ENCODE measurements around the gene MTURN.
"Not testable (repeated sequence)": the region's sequence is repeated elsewhere in the genome, so short reads cannot be mapped to it uniquely, and the experiment has no call there.

MTURN gene

DNA sequence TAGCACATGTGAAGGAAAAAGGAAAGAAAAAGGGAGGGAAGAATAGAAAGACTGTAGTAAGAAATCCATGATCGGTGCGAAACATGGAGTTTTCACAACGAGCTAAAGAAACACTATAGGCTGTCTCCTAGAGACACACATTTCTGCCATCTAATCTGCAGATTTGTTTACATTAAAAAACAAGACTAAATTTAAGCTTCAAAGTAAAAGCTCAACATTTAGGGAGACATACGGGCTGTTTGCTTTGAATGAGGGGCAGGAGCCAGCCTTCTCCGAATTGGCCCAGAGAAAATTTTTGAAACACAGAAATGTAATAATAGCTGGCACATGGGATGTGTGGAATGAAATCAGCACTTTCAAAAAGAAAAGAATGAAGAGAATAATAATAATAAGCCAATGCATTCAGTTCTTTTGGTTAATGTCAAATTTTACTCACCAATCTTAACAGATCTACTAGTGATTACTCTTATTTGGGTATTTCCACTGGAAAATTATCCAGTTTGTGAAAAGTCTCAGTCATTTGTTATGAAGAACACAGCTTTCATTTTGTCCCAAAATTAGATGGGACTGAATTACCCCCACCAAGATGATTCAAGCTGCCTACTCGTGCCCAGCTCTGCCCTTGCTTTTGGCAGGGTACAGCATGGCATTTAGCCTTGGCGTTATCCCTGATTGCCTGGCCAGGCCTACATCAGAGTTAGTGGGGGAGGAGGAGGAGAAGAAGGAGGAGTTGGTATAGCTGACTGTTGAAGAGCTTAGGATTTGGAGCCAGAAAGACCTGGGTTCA lies 47.1 kb downstream of the MTURN start:
- DNase-seq, result no peak

GRCh38 chr7:30182814-30183213 lies 48.0 kb downstream of the MTURN start:
- DNase-seq, result no peak

DNA sequence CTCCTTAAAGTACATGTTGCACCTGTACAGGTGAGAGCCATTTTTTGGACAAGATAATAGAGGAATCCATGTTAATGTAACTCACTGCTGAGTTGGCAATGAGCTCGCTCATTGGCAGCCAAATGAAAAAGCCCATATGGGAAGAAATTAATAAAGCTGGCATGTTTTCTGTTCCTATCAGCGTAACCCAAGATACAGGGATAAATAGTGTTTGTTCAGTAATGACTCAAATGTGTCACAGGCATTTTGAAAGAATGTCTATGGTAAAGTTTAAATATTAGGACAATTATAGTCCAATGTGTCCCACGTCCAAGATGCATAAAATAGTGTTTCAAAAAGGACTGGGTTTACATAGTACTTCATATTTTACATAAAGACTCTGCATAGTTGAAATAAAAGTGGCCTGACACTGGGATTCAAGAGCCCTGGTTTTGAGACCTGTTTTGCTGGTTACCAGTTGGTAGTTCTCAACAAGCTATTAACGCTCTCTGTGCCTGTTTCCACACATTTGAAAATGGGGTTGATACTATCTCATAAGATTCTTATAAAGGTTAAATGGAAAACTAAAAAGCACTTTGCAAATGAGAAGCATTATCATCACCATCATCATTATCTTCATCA lies 49.1 kb downstream of the MTURN start:
- DNase-seq, result no peak

- no peak for DNase-seq
These were observed 50.2 kb downstream of the MTURN start for GRCh38 chr7:30184791-30185487.

- no peak for DNase-seq
These were observed 50.7 kb downstream of the MTURN start for GRCh38 chr7:30185496-30185895.

DNA sequence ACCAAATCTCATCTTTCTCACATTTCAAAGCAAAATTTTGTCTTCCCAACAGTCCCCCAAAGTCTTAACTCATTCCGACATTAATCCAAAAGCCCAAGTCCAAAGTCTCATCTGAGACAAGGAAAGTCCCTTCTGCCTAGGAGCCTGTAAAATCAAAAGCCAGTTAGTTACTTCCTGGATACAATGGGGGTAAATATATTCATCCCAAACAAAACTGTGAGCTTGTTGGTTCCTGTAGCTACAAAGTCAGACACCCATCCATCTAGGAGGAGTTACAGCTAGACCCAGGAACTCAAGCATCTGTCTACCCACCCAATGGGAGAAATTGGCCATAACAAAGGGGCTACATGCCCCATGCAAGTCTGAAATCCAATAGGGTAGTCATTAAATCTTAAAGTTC lies 51.9 kb downstream of the MTURN start:
- no peak for DNase-seq

DNA sequence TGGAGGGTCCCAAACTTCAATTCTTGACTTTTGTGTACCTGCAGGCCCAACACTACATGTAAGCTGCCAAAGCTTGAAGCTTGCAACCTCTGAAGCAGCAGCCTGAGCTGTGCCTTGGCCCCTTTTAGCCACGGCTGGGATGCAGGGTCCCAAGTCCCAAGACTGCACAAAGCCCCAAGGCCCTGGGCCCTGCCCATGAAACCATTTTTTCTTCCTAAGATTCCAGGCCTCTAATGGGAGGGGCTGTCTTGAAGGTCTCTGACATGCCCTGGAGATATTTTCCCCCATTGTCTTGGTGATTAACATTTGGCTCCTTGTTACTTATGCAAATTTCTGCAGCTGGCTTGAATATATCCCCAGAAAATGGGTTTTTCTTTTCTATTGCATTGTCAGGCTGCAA lies 52.7 kb downstream of the MTURN start:
- no peak for DNase-seq

GRCh38 chr7:30188381-30188780 lies 53.6 kb downstream of the MTURN start:
- not testable (repeated sequence) for DNase-seq

DNA sequence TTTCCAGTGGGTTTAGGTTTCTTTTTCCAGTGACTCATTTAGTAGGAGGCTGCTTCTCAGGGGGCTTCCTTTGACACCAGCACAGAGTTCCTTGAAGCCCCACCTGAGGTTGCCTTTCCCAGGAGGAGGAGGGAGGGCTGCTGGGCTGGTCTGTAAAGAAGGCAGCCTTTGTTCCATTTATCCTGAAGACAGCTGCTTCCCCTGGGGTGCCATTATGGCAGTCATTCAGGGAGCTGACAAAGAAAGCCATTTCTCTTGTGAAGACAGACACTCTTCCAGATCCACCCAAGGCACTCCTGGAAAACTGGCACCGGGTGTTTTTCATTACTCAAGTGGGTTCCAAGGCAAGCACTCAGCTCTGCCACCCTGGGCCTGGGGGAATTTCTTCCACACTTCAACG lies 54.0 kb downstream of the MTURN start:
- DNase-seq, result no peak

DNA sequence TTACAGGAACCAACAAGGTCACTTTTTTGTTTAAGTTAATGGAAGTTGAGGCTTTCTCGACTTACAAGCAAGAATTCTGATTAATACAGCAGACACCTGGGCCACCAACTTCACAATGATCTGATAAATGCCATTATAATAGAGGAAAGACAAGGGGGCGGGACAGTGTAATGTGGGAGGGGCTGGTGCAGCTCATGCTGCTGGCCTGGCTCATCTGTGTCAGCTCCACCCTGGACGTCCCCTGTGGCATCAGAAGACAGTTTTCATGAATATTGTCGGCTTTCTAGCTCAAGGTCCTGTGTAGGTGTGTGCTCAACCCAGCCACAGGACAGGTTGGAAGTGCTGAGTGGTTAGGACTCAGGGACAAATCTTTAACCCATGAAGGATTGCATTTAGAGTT lies 57.0 kb downstream of the MTURN start:
- no peak for DNase-seq

DNA sequence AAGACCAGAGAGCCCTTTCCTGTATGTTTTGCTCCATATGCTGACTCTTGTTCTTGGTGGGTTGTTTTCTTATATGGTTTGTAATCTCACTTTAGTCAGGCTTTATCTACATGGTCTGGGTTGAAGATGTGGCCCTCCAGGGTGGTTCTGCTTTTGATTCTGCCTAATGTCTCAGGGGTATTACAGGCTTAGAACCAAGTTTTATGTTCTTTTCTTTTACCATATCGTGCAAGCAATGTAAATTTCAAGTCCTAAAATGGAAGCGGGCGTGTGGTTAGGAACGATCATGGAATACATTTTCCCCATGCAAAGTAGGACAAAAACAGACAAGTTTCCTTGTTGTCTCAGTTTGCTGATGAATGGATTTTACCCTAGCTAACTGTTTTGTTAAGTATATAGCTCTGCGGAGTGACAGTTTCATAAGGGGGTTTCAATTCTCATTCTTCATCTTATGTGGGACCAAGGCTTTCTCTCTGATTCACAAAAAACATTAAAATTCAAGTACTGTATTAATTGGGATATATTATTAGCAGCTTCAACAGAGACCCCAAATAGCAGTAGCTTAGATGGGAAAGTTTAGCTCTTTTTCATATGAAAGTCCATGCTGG lies 58.7 kb downstream of the MTURN start:
- DNase-seq, result no peak

GRCh38 chr7:30196408-30196807 lies 61.6 kb downstream of the MTURN start:
- no peak for DNase-seq

GRCh38 chr7:30197438-30197837 lies 62.7 kb downstream of the MTURN start:
- DNase-seq, result no peak

DNA sequence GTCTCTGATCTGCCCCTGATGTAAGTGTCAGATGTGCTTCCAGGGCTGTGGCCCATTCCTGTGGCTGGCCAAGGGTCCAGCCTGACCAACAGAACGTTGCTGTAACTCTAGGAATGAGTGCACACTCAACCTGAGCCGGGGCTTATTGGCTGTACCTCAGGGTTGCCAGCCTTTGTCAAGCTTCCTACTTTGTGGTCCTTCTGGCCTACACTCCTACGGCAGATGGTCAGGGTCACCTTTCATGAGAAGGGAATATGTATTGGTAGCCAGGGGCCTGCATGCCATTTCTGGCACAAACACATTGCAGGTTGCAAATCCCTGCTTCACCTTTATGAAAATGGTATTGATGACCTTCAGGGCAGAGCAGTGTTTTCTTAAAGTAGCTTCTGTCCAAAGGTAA lies 64.5 kb downstream of the MTURN start:
- DNase-seq, result no peak

GRCh38 chr7:30200591-30200990 lies 65.8 kb downstream of the MTURN start:
- DNase-seq, result no peak

DNA sequence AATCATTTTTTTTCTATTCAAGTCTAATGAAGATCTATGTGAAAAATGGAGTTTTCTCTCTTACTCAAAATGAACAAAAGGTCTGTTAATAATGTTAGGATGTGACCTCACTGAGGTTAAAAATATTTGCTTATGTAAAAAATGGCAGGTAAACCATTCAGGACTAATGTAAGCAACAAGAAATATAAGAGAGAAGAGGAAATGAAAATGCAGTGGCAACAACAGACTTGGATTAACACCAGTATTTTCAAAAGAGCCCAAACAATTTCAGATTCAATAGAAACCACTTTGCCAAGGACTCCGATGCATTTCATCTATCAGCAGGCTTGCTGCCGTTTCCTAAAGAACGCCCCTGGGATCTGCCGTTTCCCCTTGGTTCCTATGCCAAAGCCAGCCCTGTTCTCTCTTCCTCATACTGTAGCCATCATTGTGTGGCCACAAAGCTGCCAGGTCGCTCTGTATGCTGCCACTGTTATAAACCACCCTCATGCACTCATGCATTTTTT lies 66.4 kb downstream of the MTURN start:
- DNase-seq, result no peak

DNA sequence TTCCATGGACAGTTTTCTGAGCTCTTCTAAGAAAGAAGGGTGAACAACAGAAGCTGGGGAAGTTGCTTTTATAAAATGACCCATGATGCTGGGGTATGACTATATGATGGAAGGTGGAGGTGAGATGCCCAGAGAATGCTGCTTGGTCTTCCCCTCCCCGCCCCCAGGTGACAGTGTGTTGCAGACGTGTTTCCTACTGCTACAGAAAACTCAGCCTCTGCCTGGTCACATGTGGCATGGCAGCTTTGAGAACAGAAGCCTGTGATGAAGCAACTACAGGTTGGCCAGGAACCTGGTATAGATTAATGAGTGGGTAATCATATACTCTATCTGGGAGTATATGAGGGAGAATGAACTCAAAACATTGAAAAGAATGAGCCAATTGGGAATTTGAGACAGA lies 67.1 kb downstream of the MTURN start:
- no peak for DNase-seq

- DNase-seq, result no peak
These were observed 67.9 kb downstream of the MTURN start for GRCh38 chr7:30202671-30203070.

- DNase-seq, result no peak
These were observed 71.7 kb downstream of the MTURN start for GRCh38 chr7:30206491-30206890.

DNA sequence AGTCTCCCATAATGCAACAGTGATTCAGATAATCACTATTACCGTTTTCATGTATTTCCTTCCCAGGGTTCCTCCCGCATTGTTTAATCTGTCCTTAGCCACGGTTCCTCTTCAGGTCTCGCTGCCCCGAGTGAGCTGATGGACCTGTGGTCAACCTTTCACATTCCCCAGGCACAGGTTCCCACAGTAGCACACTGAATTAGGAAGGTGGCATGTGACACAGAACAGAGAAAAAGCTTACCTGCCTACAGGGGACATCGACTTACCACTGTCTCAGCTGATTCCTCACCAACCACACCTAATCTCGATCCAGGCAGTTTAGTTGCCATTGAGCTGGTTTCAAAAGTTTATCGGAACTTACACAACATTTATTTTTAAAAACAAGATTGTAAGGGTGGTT lies 72.2 kb downstream of the MTURN start:
- no peak for DNase-seq

- DNase-seq, result no peak
These were observed 72.6 kb downstream of the MTURN start for GRCh38 chr7:30207376-30207775.

DNA sequence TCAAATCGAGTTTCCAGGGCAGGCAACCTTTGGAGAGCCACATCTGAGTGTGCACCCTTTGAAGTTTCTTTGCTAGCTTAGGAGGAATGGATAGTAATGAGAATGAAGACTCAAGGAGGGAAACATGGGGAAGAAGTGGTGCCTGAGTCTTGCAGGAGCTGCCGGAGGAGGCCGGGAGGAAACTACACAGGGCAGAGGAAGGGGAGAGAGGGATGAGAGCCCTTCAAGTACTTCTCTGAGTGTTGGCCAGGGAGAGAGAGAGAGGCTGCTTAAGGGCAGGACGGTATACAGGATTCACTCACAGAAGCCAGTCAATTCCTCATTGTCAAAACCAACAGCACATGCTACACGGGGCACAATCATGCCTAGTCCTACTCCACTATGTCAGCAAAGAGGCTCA lies 75.2 kb downstream of the MTURN start:
- DNase-seq, result no peak

Measured in activated CD4-positive, alpha-beta T cell treated with anti-CD3 and anti-CD28 coated beads, Interleukin-2, amount 50 U/mL, for 4 hours (primary cell).